GM21825 (cell line): ENCODE data around the gene MRE11.

ENCODE experiments used
- ATAC-seq: cut with Tn5 transposase; IDR thresholded peaks from one replicate; pipeline ENCODE4 v1.9.1; 2021; ENCODE audit warnings: mild to moderate bottlenecking, moderate library complexity; ENCODE audit not compliant: unreplicated experiment

MRE11 gene

GRCh38 chr11:94493281-94494125 is at the start of gene MRE11, which contains the start of gene ANKRD49:
TSS of gene MRE11 (minus strand) at chr11:94493844. CDS start at chr11:94492801, 1,043 bp downstream.
TSS of gene ANKRD49 (plus strand) at chr11:94493984. CDS start at chr11:94496694, 2,710 bp downstream.
- ATAC-seq: peak; percentile 100

DNA sequence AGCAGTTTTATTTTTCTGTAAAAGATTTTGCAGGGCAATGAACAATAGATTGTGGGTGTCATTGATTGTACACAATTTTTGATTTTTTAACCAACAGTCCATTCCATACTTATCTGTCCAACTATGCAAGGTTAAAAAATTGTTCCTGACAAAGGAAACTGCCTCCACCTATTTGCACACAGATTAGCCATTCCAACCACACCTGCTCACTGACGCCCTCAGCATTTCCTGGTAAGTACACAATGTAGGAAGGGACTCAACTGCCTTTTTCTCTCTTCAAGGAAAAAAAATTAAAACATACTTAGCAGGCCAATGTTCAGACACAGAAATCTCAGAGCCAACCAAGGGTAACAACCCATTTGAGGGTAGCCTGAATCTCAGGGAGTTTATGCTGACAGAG is 45.8 kb upstream of the MRE11 start:
- no peak for ATAC-seq

DNA sequence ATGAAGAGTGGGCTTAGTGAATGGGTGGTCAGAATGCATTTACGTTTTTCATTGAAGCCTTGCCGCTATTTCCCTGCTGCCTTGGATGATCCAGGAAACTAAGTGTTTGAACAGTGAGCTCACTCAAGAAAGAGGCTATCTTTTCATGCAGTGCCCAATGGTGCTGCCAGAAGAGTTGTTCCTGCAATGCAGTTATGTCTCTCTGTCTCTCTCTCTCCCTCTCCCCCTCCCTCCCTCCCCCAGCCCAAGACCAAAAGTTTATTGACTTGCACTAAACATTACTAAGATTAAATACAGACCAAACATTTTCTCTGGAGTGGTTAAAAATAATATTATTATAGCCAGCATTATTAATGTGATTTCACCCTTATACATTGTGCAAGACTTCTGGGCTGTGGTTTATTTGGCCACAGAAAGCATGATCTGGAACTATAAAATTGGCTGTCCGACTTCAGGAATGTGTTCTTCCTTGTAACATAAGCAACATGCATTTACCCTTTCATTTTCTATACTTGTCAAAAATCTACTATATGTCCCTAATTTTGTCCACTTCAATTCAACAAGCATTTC is 43.5 kb upstream of the MRE11 start:
- ATAC-seq: no peak

GRCh38 chr11:94536386-94536785 is 42.7 kb upstream of the MRE11 start:
- ATAC-seq: no peak

- ATAC-seq: no peak
Observed at GRCh38 chr11:94533696-94534630, 40.3 kb upstream of the MRE11 start.

DNA sequence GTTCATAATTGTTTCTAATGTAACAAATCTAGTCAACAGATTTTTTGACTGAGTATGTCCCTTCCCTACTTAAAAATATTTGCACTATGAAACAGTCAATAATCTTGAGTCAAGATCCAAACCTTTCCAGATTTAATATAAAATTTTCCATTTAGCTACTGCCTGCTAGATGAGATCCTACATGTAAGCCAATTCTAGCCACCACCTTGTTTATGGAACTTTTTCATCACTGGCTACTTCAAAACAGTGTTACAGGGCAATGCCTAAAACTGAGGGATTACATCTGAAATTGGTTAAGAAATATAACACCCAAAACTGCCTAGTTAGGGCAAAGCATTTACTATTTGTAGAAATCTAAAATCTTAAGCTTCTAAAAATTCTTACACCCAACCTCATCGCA is 39.6 kb upstream of the MRE11 start:
- ATAC-seq: no peak

GRCh38 chr11:94532211-94532610 is 38.6 kb upstream of the MRE11 start:
- no peak for ATAC-seq

- ATAC-seq: no peak
Observed at GRCh38 chr11:94528551-94528950, 34.9 kb upstream of the MRE11 start.

- no peak for ATAC-seq
Observed at GRCh38 chr11:94526645-94527438, 33.2 kb upstream of the MRE11 start.

DNA sequence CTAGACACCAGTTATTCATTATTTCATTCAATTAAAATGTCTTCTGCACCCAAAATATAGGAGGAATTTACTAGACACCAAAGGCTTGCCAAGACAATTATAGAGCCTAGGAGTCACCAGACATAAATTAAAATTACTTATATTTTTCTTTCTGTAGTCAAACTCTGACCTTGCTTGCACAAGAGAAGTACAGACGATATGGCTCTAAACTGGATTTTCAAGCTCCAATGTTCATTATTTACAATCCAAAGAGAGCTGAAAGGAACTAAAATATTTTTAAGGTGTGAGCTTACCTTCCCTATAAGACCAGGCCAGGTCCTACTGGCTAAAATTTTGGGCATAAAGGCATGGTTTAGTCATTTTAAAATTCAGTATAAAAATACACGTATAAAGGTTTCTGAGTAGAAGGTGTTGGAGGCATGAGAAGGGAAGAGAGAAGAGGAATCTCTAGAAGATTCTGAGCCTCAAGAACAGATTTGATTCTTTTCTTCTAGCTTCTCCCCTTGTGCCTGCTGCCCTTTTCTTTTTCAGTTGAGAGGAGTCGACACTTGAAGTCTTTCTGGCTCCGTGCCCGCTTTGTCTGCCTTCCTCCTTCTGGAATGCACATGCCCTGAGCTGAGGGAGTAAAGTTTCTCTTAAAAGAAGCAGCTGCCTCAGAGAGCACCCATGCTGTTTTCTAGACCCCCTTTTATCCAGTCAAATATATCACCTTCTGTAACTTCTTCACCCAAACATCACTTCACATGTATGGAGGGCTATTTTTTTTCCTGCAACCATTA is 32.1 kb upstream of the MRE11 start:
- ATAC-seq: no peak

- ATAC-seq: no peak
Observed at GRCh38 chr11:94524341-94524740, 30.7 kb upstream of the MRE11 start.

- ATAC-seq: peak; percentile 66
Observed at GRCh38 chr11:94521684-94522083, 28.0 kb upstream of the MRE11 start.

DNA sequence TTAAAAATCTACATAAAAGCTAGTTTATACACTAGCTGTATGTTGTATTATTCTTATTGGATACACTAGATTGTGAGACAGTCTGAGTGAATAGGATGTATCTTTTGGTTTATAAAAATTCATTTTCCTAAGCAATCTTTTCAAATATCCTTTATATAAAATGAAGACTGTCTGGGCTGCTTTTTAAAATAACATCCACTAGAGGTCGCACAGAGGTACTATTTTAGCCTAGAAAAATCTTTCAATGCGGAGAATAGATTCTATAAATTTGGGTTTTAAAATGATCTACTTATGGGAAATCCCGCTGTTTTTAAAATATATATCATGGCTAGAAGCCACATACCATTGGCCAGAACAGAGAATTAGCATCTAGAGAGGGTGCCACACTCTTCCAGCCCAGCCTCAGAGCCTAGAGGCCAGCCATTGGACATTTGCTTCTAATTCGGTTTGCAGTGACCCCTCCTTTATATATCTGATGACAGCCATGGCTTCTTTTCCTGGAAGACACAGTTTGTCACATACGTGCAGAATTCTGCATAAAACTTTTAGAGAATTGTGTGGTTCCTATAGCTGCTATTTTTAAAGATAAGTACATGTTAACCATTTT is 25.9 kb upstream of the MRE11 start:
- ATAC-seq: no peak

- ATAC-seq: no peak
Observed at GRCh38 chr11:94518300-94518699, 24.7 kb upstream of the MRE11 start.

- ATAC-seq: no peak
Observed at GRCh38 chr11:94516725-94517124, 23.1 kb upstream of the MRE11 start.

- no peak for ATAC-seq
Observed at GRCh38 chr11:94515398-94515797, 21.8 kb upstream of the MRE11 start.

DNA sequence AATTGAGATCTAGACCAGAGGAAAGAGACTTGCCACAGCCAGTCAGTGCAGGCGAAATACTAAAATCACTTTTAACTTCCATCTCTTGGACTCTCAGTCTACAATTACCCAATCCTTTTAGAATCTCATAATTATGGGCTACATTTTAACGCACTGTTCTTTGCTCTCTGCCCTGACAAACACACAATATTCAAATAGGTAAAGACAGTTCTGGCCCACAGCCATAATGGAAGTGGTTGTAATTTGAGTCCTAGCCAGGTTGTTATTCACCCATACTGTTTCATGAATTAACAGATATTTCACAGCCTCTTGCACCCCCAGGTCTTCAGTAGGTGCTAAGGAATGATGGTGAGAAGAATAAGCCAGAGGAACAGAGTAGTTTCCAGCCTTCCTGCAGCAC is 19.4 kb upstream of the MRE11 start:
- ATAC-seq: no peak

- ATAC-seq: peak; percentile 87
Observed at GRCh38 chr11:94511932-94512781, 18.5 kb upstream of the MRE11 start, which contains the start of gene C11orf97. TSS of gene C11orf97 (plus strand) at chr11:94512461. CDS start at chr11:94512529, 68 bp downstream.
